Osteocyte (in vitro differentiated cells): ENCODE measurements around the gene FGF7. TPM values are rescaled to one million over a fixed set of nuclear protein-coding genes. Genes with fewer than 3 reads are reported as not detected.
"Not testable (repeated sequence)": the region's sequence is repeated elsewhere in the genome, so short reads cannot be mapped to it uniquely, and the experiment has no call there.

Experiments used
- DNase-seq: peaks from one replicate; pipeline ENCODE4 v3.0.0; 2021; ENCODE audit warnings: mixed read lengths; ENCODE audit not compliant: unreplicated experiment; ENCODE audit errors: extremely low spot score
- H3K27ac Mint-ChIP-seq: one replicate; pipeline ENCODE4 v1.8.0; 2021; ENCODE audit warnings: mild to moderate bottlenecking, mixed read lengths; ENCODE audit not compliant: unreplicated experiment
- H3K27me3 Mint-ChIP-seq: one replicate; pipeline ENCODE4 v1.8.0; 2021; ENCODE audit warnings: mixed read lengths; ENCODE audit not compliant: unreplicated experiment
- H3K36me3 Mint-ChIP-seq: one replicate; pipeline ENCODE4 v1.8.0; 2021; ENCODE audit warnings: mixed read lengths; ENCODE audit not compliant: unreplicated experiment
- H3K4me1 Mint-ChIP-seq: one replicate; pipeline ENCODE4 v1.8.0; 2021; ENCODE audit warnings: mixed read lengths; ENCODE audit not compliant: unreplicated experiment
- H3K4me3 Mint-ChIP-seq: one replicate; pipeline ENCODE4 v1.8.0; 2021; ENCODE audit warnings: mild to moderate bottlenecking, moderate library complexity, mixed read lengths; ENCODE audit not compliant: unreplicated experiment
- H3K9me3 Mint-ChIP-seq: one replicate; pipeline ENCODE4 v1.8.0; 2021; ENCODE audit warnings: mixed read lengths; ENCODE audit not compliant: unreplicated experiment
- CTCF ChIP-seq: fragments of 200-600 bp; sonication (generic); IDR thresholded peaks from 2 replicates; pipeline ENCODE4 v1.5.0; 2021; ENCODE audit warnings: antibody characterized with exemption, mild to moderate bottlenecking, moderate library complexity
- total RNA-seq: library from RNA; stranded (reverse); gene quantifications from 2 replicates; pipeline ENCODE4 v1.2.1, GENCODE V29; 2021

The FGF7 gene
- total RNA-seq, 1 donor from 2014 or later = 0.32 TPM

DNA sequence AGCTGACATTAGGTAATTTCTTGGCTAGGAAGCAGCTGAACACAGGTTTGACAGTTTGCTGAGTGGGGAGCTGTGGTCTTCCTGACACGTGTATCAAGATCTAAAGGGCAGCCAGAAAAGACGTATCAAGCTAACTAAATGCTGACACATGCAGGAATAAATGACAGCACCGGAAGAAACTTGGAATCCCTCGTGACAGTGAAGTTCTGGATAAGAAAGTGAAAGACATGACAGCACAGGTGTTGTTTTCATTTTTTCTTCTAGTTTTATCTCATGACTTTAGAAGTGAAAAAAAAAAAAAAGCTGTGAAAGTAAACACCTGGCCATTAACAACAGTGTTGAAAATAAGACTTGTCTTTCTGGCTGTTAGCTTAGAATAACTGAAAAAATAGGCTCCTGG lies 48.7 kb downstream of the FGF7 start:
- no peak overlapping the region for H3K4me3 Mint-ChIP-seq
- H3K36me3 Mint-ChIP-seq = no peaks in the 10 kb centered on the region
- H3K27me3 Mint-ChIP-seq = peaks cover 16% of the 10 kb centered on the region
- no peak overlapping the region for H3K27ac Mint-ChIP-seq
- no peak for DNase-seq
- H3K4me1 Mint-ChIP-seq = peaks cover 10% of the 10 kb centered on the region
- no peaks in the 10 kb centered on the region for H3K9me3 Mint-ChIP-seq
- no peak for TF ChIP-seq CTCF

DNA sequence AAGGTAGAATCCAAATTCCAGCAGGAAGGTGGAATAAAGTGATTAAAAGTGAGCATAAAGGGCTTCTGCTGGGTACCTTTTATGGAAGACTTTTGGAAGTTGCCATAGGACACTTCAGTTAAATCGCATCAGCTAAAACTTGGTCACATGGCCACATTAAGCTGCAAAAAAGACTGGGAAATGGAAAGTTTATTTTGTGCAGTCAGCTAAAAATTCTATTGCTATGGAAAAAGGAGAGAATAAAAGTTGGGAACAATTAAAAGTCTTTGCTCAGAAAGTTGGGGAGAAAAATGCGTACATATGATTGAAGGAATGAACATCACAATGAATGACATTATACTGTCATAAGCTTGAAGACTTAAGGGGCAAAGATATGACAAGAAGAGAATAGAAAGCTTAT lies 49.3 kb downstream of the FGF7 start:
- peaks cover 16% of the 10 kb centered on the region for H3K27me3 Mint-ChIP-seq
- H3K36me3 Mint-ChIP-seq = no peaks in the 10 kb centered on the region
- no peak overlapping the region for H3K27ac Mint-ChIP-seq
- TF ChIP-seq CTCF = no peak
- H3K9me3 Mint-ChIP-seq = no peaks in the 10 kb centered on the region
- DNase-seq = no peak
- H3K4me1 Mint-ChIP-seq = peaks cover 5% of the 10 kb centered on the region
- no peak overlapping the region for H3K4me3 Mint-ChIP-seq

DNA sequence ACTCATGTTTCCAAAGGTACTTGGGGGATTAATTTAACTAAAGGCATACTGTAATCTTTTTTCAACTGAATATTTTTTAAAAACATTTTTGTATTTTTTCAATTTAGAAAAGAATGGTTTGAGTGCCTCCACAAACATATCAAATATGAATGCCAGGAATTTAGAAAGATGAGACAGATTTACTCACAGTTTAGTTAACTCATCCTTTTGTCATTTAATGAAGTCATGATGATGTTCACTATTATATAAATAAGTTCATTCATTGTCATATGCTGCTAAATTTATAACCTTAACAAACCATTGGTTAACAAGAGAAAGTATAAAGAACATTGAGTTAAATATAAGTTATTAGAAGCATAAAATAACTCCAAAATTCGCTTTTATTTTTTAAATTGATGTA lies 50.0 kb downstream of the FGF7 start:
- Mint-ChIP-seq H3K4me1 (peaks cover 5% of the 10 kb centered on the region), H3K36me3 (no peaks in the 10 kb centered on the region), H3K27ac (no peak overlapping the region), H3K9me3 (no peaks in the 10 kb centered on the region), H3K27me3 (peaks cover 16% of the 10 kb centered on the region), H3K4me3 (no peak overlapping the region)
- no peak for DNase-seq
- TF ChIP-seq CTCF = no peak

DNA sequence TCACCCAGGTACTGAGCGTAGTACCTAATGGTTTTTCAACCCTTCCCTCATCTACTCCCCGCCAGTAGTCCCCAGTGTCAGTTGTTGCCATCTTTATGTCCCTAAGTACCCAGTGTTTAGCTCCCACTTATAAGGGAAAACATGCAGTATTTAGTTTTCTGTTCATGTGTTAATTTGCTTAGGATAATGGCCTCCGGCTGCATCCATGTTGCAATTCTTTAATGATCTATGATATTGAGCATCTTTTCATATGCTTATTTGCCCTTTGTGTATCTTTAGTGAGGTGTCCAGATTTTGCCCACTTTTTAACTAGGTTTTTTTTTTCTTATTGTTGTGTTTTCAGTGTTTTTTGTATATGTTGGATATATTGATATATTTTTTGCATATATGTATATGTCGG lies 55.0 kb downstream of the FGF7 start:
- not testable (repeated sequence) for H3K9me3 Mint-ChIP-seq, H3K4me1 Mint-ChIP-seq, H3K27me3 Mint-ChIP-seq, DNase-seq, H3K36me3 Mint-ChIP-seq, H3K4me3 Mint-ChIP-seq, H3K27ac Mint-ChIP-seq

- not testable (repeated sequence) for H3K4me1 Mint-ChIP-seq, H3K27me3 Mint-ChIP-seq, H3K4me3 Mint-ChIP-seq, H3K36me3 Mint-ChIP-seq, H3K27ac Mint-ChIP-seq, DNase-seq, H3K9me3 Mint-ChIP-seq
Observed at GRCh38 chr15:49478982-49479381, 55.9 kb downstream of the FGF7 start.

GRCh38 chr15:49485401-49485800 lies 62.4 kb downstream of the FGF7 start:
- not testable (repeated sequence) for H3K36me3 Mint-ChIP-seq, H3K9me3 Mint-ChIP-seq, H3K4me3 Mint-ChIP-seq, H3K27ac Mint-ChIP-seq, H3K27me3 Mint-ChIP-seq, H3K4me1 Mint-ChIP-seq, DNase-seq

GRCh38 chr15:49490966-49491365 lies 67.9 kb downstream of the FGF7 start:
- no peaks in the 10 kb centered on the region for H3K27me3 Mint-ChIP-seq
- no peaks in the 10 kb centered on the region for H3K36me3 Mint-ChIP-seq
- no peak for DNase-seq
- H3K4me1 Mint-ChIP-seq = peaks cover under 1% of the 10 kb centered on the region
- no peak overlapping the region for H3K27ac Mint-ChIP-seq
- no peaks in the 10 kb centered on the region for H3K9me3 Mint-ChIP-seq
- H3K4me3 Mint-ChIP-seq = no peak overlapping the region
- no peak for TF ChIP-seq CTCF
